Measurements from ENCODE around the gene PARP9. TPM values are rescaled to one million over a fixed set of nuclear protein-coding genes. Genes with fewer than 3 reads are reported as not detected.

PARP9 gene
- total and polyA plus RNA-seq, 2 of the 13 experiments (the other 11 are each of a cell fraction or from before 2014, with no cell fraction given) = 6.5 to 10.6 TPM

GRCh38 chr3:122572940-122573412 is 8.9 kb upstream of the PARP9 start (continued):
- TF ChIP-seq FOXA1 (IDR thresholded peaks at IDR 0.05) (no peak), FOXA1 (CRISPR knock-in tag; IDR thresholded peaks at IDR 0.05) (peak; percentile 34; the same call in 1 of the 2 replicates), ZNF484 (CRISPR knock-in tag; IDR thresholded peaks at IDR 0.05; ENCODE audit: borderline replicate concordance, low read depth) (no peak), RBM22 (optimal IDR thresholded peaks at IDR 0.05; ENCODE audit: low read length) (no peak), FOXP4 (CRISPR knock-in tag; IDR thresholded peaks at IDR 0.05) (peak; percentile 75), PLSCR1 (CRISPR knock-in tag; IDR thresholded peaks at IDR 0.05; ENCODE audit: borderline replicate concordance) (no peak), TEAD3 (CRISPR knock-in tag; optimal IDR thresholded peaks at IDR 0.05; ENCODE audit: borderline replicate concordance) (peak; percentile 58), NFRKB (IDR thresholded peaks at IDR 0.05) (no peak), TBX3 (IDR thresholded peaks at IDR 0.05; ENCODE audit: borderline replicate concordance) (peak; percentile 81; the same call in 1 of the 2 replicates), ZC3H13 (CRISPR knock-in tag; IDR thresholded peaks at IDR 0.05) (no peak), ZBTB43 (CRISPR knock-in tag; conservative IDR thresholded peaks at IDR 0.05) (peak; percentile 51; the same call in 1 of the 2 replicates), ZMAT3 (CRISPR knock-in tag; conservative IDR thresholded peaks at IDR 0.05) (no peak), ZNF547 (CRISPR knock-in tag; IDR thresholded peaks at IDR 0.05) (no peak), HDAC2 (CRISPR knock-in tag; IDR thresholded peaks at IDR 0.05) (0 out of 2 replicates have a peak, but pooled peaks have one; percentile 58), ARID3A (IDR thresholded peaks at IDR 0.05; ENCODE audit: low read depth, low read length) (0 out of 2 replicates have a peak, but pooled peaks have one; percentile 32), ELF3 (CRISPR knock-in tag; IDR thresholded peaks at IDR 0.05) (peak; percentile 71), ZNF605 (CRISPR knock-in tag; IDR thresholded peaks at IDR 0.05) (no peak), NFE2L1 (CRISPR knock-in tag; IDR thresholded peaks at IDR 0.05; ENCODE audit: borderline replicate concordance) (no peak), TFE3 (CRISPR knock-in tag; IDR thresholded peaks at IDR 0.05) (peak; percentile 68), NONO (IDR thresholded peaks at IDR 0.05) (no peak), NONO (CRISPR knock-in tag; conservative IDR thresholded peaks at IDR 0.05) (no peak), SOX13 (IDR thresholded peaks at IDR 0.05) (no peak), SOX13 (CRISPR knock-in tag; conservative IDR thresholded peaks at IDR 0.05 in 1 of 2, IDR thresholded peaks at IDR 0.05 in 1 of 2) (peak in 1 of 2 experiments; percentile 74; a peak in 2 of 4 replicates), TAF15 (IDR thresholded peaks at IDR 0.05; ENCODE audit: low read depth, low read length, poor library complexity, severe bottlenecking) (no peak), ZNF709 (CRISPR knock-in tag; IDR thresholded peaks at IDR 0.05) (0 out of 2 replicates have a peak, but pooled peaks have one; percentile 8)
